ENCODE results near the gene IL4R. TPM values are rescaled to one million over a fixed set of nuclear protein-coding genes. Genes with fewer than 3 reads are reported as not detected.
A peak's percentile ranks its signal among the peaks of the same experiment; 100 is the strongest.

Gene IL4R
- total and polyA plus RNA-seq, 2 of the 13 experiments (the other 11 are each of a cell fraction or from before 2014, with no cell fraction given) = 15.9 to 49.6 TPM

GRCh38 chr16:27365142-27366089 lies 51.6 kb downstream of the IL4R start (continued):
- peak in 1 of 2 experiments; percentile 26; a peak in 1 of 4 replicates for TF ChIP-seq POLR2A (IDR thresholded peaks at IDR 0.05; ENCODE audit: insufficient read depth in 1 of 2, low read depth in 2 of 2, low read length in 2 of 2)
- no peak for TF ChIP-seq SNAPC2 (CRISPR knock-in tag; IDR thresholded peaks at IDR 0.05)
- no peak for TF ChIP-seq FOXO1 (CRISPR knock-in tag; IDR thresholded peaks at IDR 0.05)
- no peak for TF ChIP-seq NONO (IDR thresholded peaks at IDR 0.05)
- TF ChIP-seq NONO (CRISPR knock-in tag; conservative IDR thresholded peaks at IDR 0.05) = no peak
- peak; percentile 29; the same call in 1 of the 2 replicates for TF ChIP-seq POLR2G (IDR thresholded peaks at IDR 0.05; ENCODE audit: low read depth, low read length)
- TF ChIP-seq NFE2L2 (IDR thresholded peaks at IDR 0.05; ENCODE audit: low read length) = no peak
- no peak for TF ChIP-seq PLRG1 (conservative IDR thresholded peaks at IDR 0.05)
- TF ChIP-seq ARNT2 (CRISPR knock-in tag; IDR thresholded peaks at IDR 0.05; ENCODE audit: low read depth) = no peak
- TF ChIP-seq RFXANK (CRISPR knock-in tag; IDR thresholded peaks at IDR 0.05) = no peak
- no peak for TF ChIP-seq KDM3A (CRISPR knock-in tag; IDR thresholded peaks at IDR 0.05; ENCODE audit: low read depth)
- no peak for TF ChIP-seq KDM1A (CRISPR knock-in tag; IDR thresholded peaks at IDR 0.05)
- TF ChIP-seq FIP1L1 (IDR thresholded peaks at IDR 0.05; ENCODE audit: borderline replicate concordance, insufficient read depth, low read depth, low read length) = no peak
- TF ChIP-seq MEIS1 (CRISPR knock-in tag; IDR thresholded peaks at IDR 0.05; ENCODE audit: borderline replicate concordance) = no peak
- no peak for TF ChIP-seq ZKSCAN1 (IDR thresholded peaks at IDR 0.05; ENCODE audit: low read length)
- TF ChIP-seq ZNF598 (CRISPR knock-in tag; IDR thresholded peaks at IDR 0.05; ENCODE audit: borderline replicate concordance) = no peak
- TF ChIP-seq ZBTB2 (CRISPR knock-in tag; IDR thresholded peaks at IDR 0.05; ENCODE audit: low read depth) = no peak
- TF ChIP-seq E2F2 (CRISPR knock-in tag; IDR thresholded peaks at IDR 0.05; ENCODE audit: borderline replicate concordance) = no peak

Data from HepG2 (cell line).